Gastrocnemius medialis (tissue), 4 donors: ENCODE measurements around the gene AGAP1. TPM values are rescaled to one million over a fixed set of nuclear protein-coding genes. Genes with fewer than 3 reads are reported as not detected.

Experiments
- ATAC-seq, 2 donors: fragments of 150-250 bp; one replicate each; pipeline ENCODE4 v1.9.1; 2016
- DNase-seq, 2 donors: peaks; one replicate each; pipeline ENCODE4 v3.0.0-alpha.2; 2019
- H3K27ac ChIP-seq, 4 donors: fragments of 200-600 bp; sonication (generic); 1 replicate in 1 of 4; 2 replicates in 3 of 4; pipeline ENCODE4 v1.5.1; 2016 to 2018; ENCODE audit warnings: mild to moderate bottlenecking in 2 of 4, moderate library complexity in 1 of 4
- H3K27me3 ChIP-seq, 3 donors: fragments of 200-600 bp; sonication (generic) in 2 of 3; 1 replicate in 1 of 3; 2 replicates in 2 of 3; pipeline versions ENCODE4 v1.5.1 to v1.6.0; 2016 to 2019; ENCODE audit warnings: mild to moderate bottlenecking in 1 of 3, moderate library complexity in 1 of 3
- H3K36me3 ChIP-seq, 2 donors: fragments of 200-600 bp; sonication (generic) in 1 of 2; one replicate each; pipeline ENCODE4 v1.5.1; 2017 to 2018
- H3K4me1 ChIP-seq, 2 donors: fragments of 200-600 bp; sonication (generic) in 1 of 2; one replicate each; pipeline ENCODE4 v1.5.1; 2016 to 2017; ENCODE audit warnings: mild to moderate bottlenecking in 2 of 2
- H3K4me3 ChIP-seq, 4 donors: fragments of 200-600 bp; sonication (generic) in 3 of 4; 1 replicate in 1 of 4; 2 replicates in 3 of 4; pipeline ENCODE4 v1.5.1; 2016 to 2019; ENCODE audit warnings: mild to moderate bottlenecking in 2 of 4
- H3K9me3 ChIP-seq, 3 donors: fragments of 200-600 bp; sonication (generic) in 2 of 3; 1 replicate in 1 of 3; 2 replicates in 2 of 3; pipeline ENCODE4 v1.5.1; 2016 to 2019
- POLR2A ChIP-seq, 2 donors: fragments of 450-650 bp; IDR thresholded peaks; one replicate each; pipeline ENCODE4 v1.6.1; 2017; ENCODE audit warnings: antibody characterized with exemption in 2 of 2, mild to moderate bottlenecking in 2 of 2, moderate library complexity in 2 of 2
- in situ Hi-C, 4 donors: fragments of 200-750 bp; cut with MboI; loops; one replicate each; pipeline versions ENCODE4 v1.15.0 to v1.8.0; 2017; ENCODE audit warnings: low sequenced_read_pairs in 4 of 4
- intact Hi-C: fragments of 100-400 bp; cut with DNase I; formaldehyde crosslinking; loops from one replicate; pipeline ENCODE4 v1.15.1; 2023; ENCODE audit warnings: low total_unique reads
- total RNA-seq, 4 donors: library from RNA; depleted of rRNA; stranded (reverse); fragments of >200 nt; gene quantifications; one replicate each; pipeline versions ENCODE4 v1.1.0 to v1.2.3, GENCODE V29; 2016
- TF ChIP-seq, protein P1 (sequence below), 5 experiments: fragments of 450-650 bp in 3 of 5; fragments of 200-600 bp in 2 of 5; sonication (generic) in 2 of 5; IDR thresholded peaks in 4 of 5; conservative IDR thresholded peaks in 1 of 5; 1 replicate in 4 of 5; 2 replicates in 1 of 5; pipeline ENCODE4 v1.5.1; 2016 to 2019; ENCODE audit warnings: antibody characterized with exemption in 5 of 5, mild to moderate bottlenecking in 3 of 5, moderate library complexity in 3 of 5

AGAP1 gene
- total RNA-seq, 4 donors from 2014 or later, result 8.5 to 26.8 (median 14.4) TPM

DNA sequence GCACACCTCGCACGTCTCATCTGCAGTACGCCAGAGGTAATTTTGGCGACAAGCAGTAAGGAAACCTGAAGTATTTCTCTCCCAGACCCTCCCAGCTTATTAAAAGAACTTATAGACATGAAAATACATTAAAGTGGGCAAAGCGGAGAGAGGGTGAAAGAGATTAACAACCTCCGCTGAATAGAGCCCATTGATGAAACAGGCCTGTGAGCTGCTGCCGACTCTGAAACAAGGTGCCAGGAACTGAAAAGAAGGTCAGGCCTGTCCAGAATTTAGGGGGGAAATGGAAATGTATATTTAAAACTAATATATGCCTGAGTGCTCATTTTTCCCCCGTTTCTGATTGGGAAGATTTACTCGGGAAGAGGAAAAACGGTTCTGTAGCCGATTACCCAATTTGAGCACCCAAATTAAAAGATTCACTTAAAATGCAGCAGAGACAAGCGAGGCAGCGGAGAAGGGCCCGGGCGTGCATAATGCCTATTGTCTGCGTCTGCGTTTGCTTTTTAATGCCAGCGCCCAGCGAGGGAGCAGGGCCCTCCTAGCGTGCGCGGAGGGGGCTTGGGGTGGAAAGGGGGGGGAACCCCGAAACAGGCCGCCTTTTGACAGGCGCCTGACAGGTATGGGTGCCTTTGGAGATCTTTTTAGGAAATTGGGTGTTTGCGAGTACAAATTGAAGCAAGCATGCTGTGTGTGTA lies 358.1 kb downstream of the AGAP1 start:
- intact Hi-C loops, result no loop called here
- Histone ChIP-seq H3K27me3 (no peaks in the 10 kb centered on the region), H3K36me3 (no peaks in the 10 kb centered on the region), H3K9me3 (no peaks in the 10 kb centered on the region), H3K27ac (no peak overlapping the region), H3K4me3 (no peak overlapping the region), H3K4me1 (no peaks in the 10 kb centered on the region)
- ATAC-seq (no peak), DNase-seq (no peak)
- in situ Hi-C loops, result no loop called here
- TF ChIP-seq, protein P1, sequence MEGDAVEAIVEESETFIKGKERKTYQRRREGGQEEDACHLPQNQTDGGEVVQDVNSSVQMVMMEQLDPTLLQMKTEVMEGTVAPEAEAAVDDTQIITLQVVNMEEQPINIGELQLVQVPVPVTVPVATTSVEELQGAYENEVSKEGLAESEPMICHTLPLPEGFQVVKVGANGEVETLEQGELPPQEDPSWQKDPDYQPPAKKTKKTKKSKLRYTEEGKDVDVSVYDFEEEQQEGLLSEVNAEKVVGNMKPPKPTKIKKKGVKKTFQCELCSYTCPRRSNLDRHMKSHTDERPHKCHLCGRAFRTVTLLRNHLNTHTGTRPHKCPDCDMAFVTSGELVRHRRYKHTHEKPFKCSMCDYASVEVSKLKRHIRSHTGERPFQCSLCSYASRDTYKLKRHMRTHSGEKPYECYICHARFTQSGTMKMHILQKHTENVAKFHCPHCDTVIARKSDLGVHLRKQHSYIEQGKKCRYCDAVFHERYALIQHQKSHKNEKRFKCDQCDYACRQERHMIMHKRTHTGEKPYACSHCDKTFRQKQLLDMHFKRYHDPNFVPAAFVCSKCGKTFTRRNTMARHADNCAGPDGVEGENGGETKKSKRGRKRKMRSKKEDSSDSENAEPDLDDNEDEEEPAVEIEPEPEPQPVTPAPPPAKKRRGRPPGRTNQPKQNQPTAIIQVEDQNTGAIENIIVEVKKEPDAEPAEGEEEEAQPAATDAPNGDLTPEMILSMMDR (IDR thresholded peaks at IDR 0.05 in 4 of 5, conservative IDR thresholded peaks at IDR 0.05 in 1 of 5), result no peak
- TF ChIP-seq POLR2A (IDR thresholded peaks at IDR 0.05), result no peak

DNA sequence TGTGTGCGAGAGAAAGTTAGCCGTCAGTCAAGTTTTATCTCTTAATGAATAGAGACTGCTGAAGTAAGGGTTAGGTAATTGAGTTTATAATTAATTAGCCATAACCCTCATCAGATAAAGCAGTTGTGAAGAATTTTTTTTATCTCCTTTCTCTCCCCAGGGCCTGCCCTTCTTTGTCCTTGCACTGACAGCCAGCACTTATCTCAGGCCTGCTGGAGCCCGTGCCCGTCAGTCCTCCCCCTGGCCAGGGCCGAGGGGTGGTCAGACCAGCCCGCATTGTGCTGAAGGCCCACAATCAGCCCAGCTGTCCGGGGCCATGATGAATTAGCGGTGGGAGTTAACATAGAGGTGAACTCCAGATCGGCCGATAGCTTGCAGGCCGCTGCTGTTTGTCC lies 358.7 kb downstream of the AGAP1 start:
- intact Hi-C loops (no loop called here), in situ Hi-C loops (no loop called here)
- DNase-seq (no peak), ATAC-seq (no peak)
- H3K27me3 ChIP-seq, result no peaks in the 10 kb centered on the region
- TF ChIP-seq, protein P1 (IDR thresholded peaks at IDR 0.05 in 4 of 5, conservative IDR thresholded peaks at IDR 0.05 in 1 of 5), result no peak
- H3K9me3 ChIP-seq, result no peaks in the 10 kb centered on the region
- no peaks in the 10 kb centered on the region for H3K36me3 ChIP-seq
- no peak overlapping the region for H3K4me3 ChIP-seq
- H3K27ac ChIP-seq, result no peak overlapping the region
- H3K4me1 ChIP-seq, result no peaks in the 10 kb centered on the region

DNA sequence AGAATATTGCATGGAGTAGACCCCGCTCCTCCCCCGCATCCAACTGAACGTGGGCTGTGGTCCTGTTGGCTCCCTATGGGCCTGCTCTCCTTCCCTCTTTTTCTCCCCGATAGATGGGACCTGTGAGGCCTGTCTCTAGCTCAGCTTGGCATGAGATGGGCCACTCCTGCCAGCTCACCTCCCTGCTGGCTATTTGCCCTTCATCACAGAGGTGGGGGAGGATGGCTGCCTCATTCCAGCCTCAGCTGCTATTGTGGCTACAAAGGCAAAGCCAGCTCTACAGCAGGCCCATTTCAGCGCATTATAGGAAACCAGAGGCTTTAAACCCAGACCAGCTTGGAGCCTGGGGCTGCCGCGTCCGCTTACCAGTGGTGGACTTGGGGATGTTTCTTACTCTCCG lies 360.4 kb downstream of the AGAP1 start:
- H3K27me3 ChIP-seq, result no peaks in the 10 kb centered on the region
- no peak overlapping the region for H3K4me3 ChIP-seq
- no peaks in the 10 kb centered on the region for H3K4me1 ChIP-seq
- no peak for TF ChIP-seq POLR2A (IDR thresholded peaks at IDR 0.05)
- TF ChIP-seq, protein P1 (IDR thresholded peaks at IDR 0.05 in 4 of 5, conservative IDR thresholded peaks at IDR 0.05 in 1 of 5), result no peak
- no peak for ATAC-seq
- H3K27ac ChIP-seq, result no peak overlapping the region
- no peaks in the 10 kb centered on the region for H3K9me3 ChIP-seq
- intact Hi-C loops, result no loop called here
- no peak for DNase-seq
- no peaks in the 10 kb centered on the region for H3K36me3 ChIP-seq
- in situ Hi-C loops, result no loop called here

DNA sequence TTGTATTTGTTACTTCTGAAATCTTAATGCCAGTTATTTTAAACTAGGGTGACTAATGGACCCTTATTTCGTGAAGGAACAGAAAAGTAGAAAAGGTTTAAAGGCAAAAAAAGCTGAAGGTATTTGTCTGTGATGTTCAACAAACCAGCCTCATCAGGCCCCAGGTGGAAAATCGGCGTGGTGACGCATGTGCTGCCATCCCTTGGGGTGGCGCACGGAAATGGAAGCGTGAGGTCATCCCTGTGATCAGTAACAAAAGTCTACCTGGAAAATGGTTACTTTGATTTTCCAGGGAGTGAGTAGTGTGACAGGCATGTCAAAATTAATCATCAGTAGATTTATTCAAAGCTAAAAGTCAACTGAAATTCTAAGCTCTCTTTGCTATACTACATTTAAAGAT lies 361.2 kb downstream of the AGAP1 start:
- ATAC-seq, result no peak
- DNase-seq, result no peak
- no peaks in the 10 kb centered on the region for H3K27me3 ChIP-seq
- in situ Hi-C loops (no loop called here), intact Hi-C loops (no loop called here)
- no peaks in the 10 kb centered on the region for H3K36me3 ChIP-seq
- H3K9me3 ChIP-seq, result no peaks in the 10 kb centered on the region
- no peak overlapping the region for H3K27ac ChIP-seq
- no peak overlapping the region for H3K4me3 ChIP-seq
- H3K4me1 ChIP-seq, result no peaks in the 10 kb centered on the region
- TF ChIP-seq, protein P1 (IDR thresholded peaks at IDR 0.05 in 4 of 5, conservative IDR thresholded peaks at IDR 0.05 in 1 of 5), result no peak
- TF ChIP-seq POLR2A (IDR thresholded peaks at IDR 0.05), result no peak
